ENCODE data around the gene HBB. TPM values are rescaled to one million over a fixed set of nuclear protein-coding genes. Genes with fewer than 3 reads are reported as not detected.

HBB gene
- polyA plus RNA-seq, 3 donors: 3.0 to 298 (median 278) TPM

- Histone ChIP-seq H3K9me3 (replicated peaks in 1 of 2; ENCODE audit: control insufficient read depth in 1 of 2, insufficient read depth in 1 of 2, low read length in 2 of 2) (no peaks in the 10 kb centered on the region), H3K4me1 (ENCODE audit: control insufficient read depth in 1 of 2, insufficient read depth in 2 of 2, low read length in 2 of 2) (no peaks in the 10 kb centered on the region), H3K27ac (ENCODE audit: low read depth in 1 of 2, low read length in 2 of 2) (no peak overlapping the region), H3K4me3 (replicated peaks in 1 of 3; ENCODE audit: low read depth in 2 of 3, low read length in 3 of 3) (no peak overlapping the region), H2AFZ (ENCODE audit: insufficient read depth, low read depth, low read length, poor library complexity, severe bottlenecking) (no peak overlapping the region), H4K20me1 (ENCODE audit: insufficient read depth, low read length) (no peaks in the 10 kb centered on the region), H3K79me2 (ENCODE audit: insufficient read depth, low read length) (no peaks in the 10 kb centered on the region), H3K27me3 (ENCODE audit: control insufficient read depth in 2 of 2, insufficient read depth in 2 of 2, low read length in 2 of 2) (no peaks in the 10 kb centered on the region), H3K9ac (ENCODE audit: insufficient read depth, low read length, poor library complexity, severe bottlenecking) (no peak overlapping the region), H3K4me2 (replicated peaks; ENCODE audit: extremely low read depth, low read length, poor library complexity, severe bottlenecking) (no peak overlapping the region), H3K36me3 (replicated peaks in 1 of 2; ENCODE audit: control insufficient read depth in 1 of 2, insufficient read depth in 2 of 2, low read length in 2 of 2) (no peaks in the 10 kb centered on the region)
- Mint-ChIP-seq H3K36me3 (no peaks in the 10 kb centered on the region), H3K27me3 (ENCODE audit: low read depth in 3 of 3) (no peaks in the 10 kb centered on the region), H3K4me1 (no peaks in the 10 kb centered on the region), H3K27ac (no peak overlapping the region), H3K9me3 (peaks cover 0 to 7% (median 2%) of the 10 kb centered on the region in 7 donors), H3K4me3 (no peak overlapping the region)
- no peak for DNase-seq
- no peak for TF ChIP-seq CTCF (IDR thresholded peaks at IDR 0.05)
- intact Hi-C loops (cut with micrococcal nuclease): no loop called here
Observed at GRCh38 chr11:5266609-5267008, 39.7 kb upstream of the HBB start.

GRCh38 chr11:5265832-5266231 is 39.0 kb upstream of the HBB start:
- H3K27me3 Mint-ChIP-seq (ENCODE audit: low read depth in 3 of 3): no peaks in the 10 kb centered on the region
- WGBS (ENCODE audit: insufficient coverage): no CpG with 5 or more reads among the region's 2 CpGs
- no peaks in the 10 kb centered on the region for H3K4me1 Mint-ChIP-seq
- intact Hi-C loops (cut with micrococcal nuclease): no loop called here
- no peak for DNase-seq
- H3K27ac ChIP-seq (ENCODE audit: low read depth in 1 of 2, low read length in 2 of 2): no peak overlapping the region
- no peak overlapping the region for H3K4me2 ChIP-seq (replicated peaks; ENCODE audit: extremely low read depth, low read length, poor library complexity, severe bottlenecking)
- H3K36me3 Mint-ChIP-seq: no peaks in the 10 kb centered on the region
- no peaks in the 10 kb centered on the region for H3K4me1 ChIP-seq (ENCODE audit: control insufficient read depth in 1 of 2, insufficient read depth in 2 of 2, low read length in 2 of 2)
- no peak overlapping the region for H3K4me3 Mint-ChIP-seq
- H4K20me1 ChIP-seq (ENCODE audit: insufficient read depth, low read length): no peaks in the 10 kb centered on the region
- no peaks in the 10 kb centered on the region for H3K79me2 ChIP-seq (ENCODE audit: insufficient read depth, low read length)
- H3K9ac ChIP-seq (ENCODE audit: insufficient read depth, low read length, poor library complexity, severe bottlenecking): no peak overlapping the region
- no peak for TF ChIP-seq CTCF (IDR thresholded peaks at IDR 0.05)
- no peak overlapping the region for H2AFZ ChIP-seq (ENCODE audit: insufficient read depth, low read depth, low read length, poor library complexity, severe bottlenecking)
- peaks cover 0 to 9% (median 2%) of the 10 kb centered on the region in 7 donors for H3K9me3 Mint-ChIP-seq
- no peaks in the 10 kb centered on the region for H3K36me3 ChIP-seq (replicated peaks in 1 of 2; ENCODE audit: control insufficient read depth in 1 of 2, insufficient read depth in 2 of 2, low read length in 2 of 2)
- no peak overlapping the region for H3K4me3 ChIP-seq (replicated peaks in 1 of 3; ENCODE audit: low read depth in 2 of 3, low read length in 3 of 3)
- no peaks in the 10 kb centered on the region for H3K9me3 ChIP-seq (replicated peaks in 1 of 2; ENCODE audit: control insufficient read depth in 1 of 2, insufficient read depth in 1 of 2, low read length in 2 of 2)
- no peaks in the 10 kb centered on the region for H3K27me3 ChIP-seq (ENCODE audit: control insufficient read depth in 2 of 2, insufficient read depth in 2 of 2, low read length in 2 of 2)
- no peak overlapping the region for H3K27ac Mint-ChIP-seq
